Large intestine (tissue), 3 donors: ENCODE data around the gene KLHL26. TPM values are rescaled to one million over a fixed set of nuclear protein-coding genes. Genes with fewer than 3 reads are reported as not detected.

ENCODE experiments used
- DNase-seq, 2 donors: peaks; one replicate each; pipeline versions ENCODE4 v3.0.0 to v3.0.0-alpha.2; 2013
- H3K27ac ChIP-seq: one replicate; pipeline ENCODE4 v1.5.1; 2013; ENCODE audit warnings: low read length
- H3K27me3 ChIP-seq: 2 replicates; pipeline ENCODE4 v1.6.1; 2013; ENCODE audit warnings: low read length; ENCODE audit not compliant: control insufficient read depth, insufficient read depth
- H3K36me3 ChIP-seq: 2 replicates; pipeline ENCODE4 v1.6.1; 2013; ENCODE audit warnings: low read length; ENCODE audit not compliant: control insufficient read depth, insufficient read depth
- H3K4me1 ChIP-seq: one replicate; pipeline ENCODE4 v1.6.1; 2013; ENCODE audit warnings: low read length; ENCODE audit not compliant: control insufficient read depth, insufficient read depth
- H3K4me3 ChIP-seq: one replicate; pipeline ENCODE4 v1.5.1; 2013; ENCODE audit warnings: low read length
- H3K9me3 ChIP-seq: one replicate; pipeline ENCODE4 v1.6.1; 2013; ENCODE audit warnings: mild to moderate bottlenecking, low read depth, low read length, moderate library complexity; ENCODE audit not compliant: control insufficient read depth
- WGBS: methylation state at CpG from one replicate; pipeline ENCODE4 v1.1.5; 2013; ENCODE audit warnings: low lambda C conversion rate; ENCODE audit not compliant: insufficient coverage; 5-methylcytosine and 5-hydroxymethylcytosine counted together
- polyA plus RNA-seq: library from polyadenylated mRNA; unstranded; fragments of 120-200 nt; gene quantifications from one replicate; pipeline ENCODE4 v1.2.1, GENCODE V29; 2013

The KLHL26 gene
- polyA plus RNA-seq, 1 donor = 4.6 TPM

DNA sequence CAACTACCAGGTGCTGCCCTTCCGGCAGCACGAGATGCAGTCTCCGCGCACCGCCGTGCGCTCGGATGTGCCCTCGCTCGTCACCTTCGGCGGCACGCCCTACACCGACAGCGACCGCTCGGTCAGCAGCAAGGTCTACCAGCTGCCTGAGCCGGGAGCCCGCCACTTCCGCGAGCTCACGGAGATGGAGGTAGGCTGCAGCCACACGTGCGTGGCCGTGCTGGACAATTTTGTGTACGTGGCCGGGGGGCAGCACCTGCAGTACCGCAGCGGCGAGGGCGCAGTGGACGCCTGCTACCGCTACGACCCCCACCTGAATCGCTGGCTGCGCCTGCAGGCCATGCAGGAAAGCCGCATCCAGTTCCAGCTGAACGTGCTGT, 31.4 kb downstream of the KLHL26 start:
- peaks cover 22% of the 10 kb centered on the region for H3K36me3 ChIP-seq
- no peak overlapping the region for H3K27ac ChIP-seq

DNA sequence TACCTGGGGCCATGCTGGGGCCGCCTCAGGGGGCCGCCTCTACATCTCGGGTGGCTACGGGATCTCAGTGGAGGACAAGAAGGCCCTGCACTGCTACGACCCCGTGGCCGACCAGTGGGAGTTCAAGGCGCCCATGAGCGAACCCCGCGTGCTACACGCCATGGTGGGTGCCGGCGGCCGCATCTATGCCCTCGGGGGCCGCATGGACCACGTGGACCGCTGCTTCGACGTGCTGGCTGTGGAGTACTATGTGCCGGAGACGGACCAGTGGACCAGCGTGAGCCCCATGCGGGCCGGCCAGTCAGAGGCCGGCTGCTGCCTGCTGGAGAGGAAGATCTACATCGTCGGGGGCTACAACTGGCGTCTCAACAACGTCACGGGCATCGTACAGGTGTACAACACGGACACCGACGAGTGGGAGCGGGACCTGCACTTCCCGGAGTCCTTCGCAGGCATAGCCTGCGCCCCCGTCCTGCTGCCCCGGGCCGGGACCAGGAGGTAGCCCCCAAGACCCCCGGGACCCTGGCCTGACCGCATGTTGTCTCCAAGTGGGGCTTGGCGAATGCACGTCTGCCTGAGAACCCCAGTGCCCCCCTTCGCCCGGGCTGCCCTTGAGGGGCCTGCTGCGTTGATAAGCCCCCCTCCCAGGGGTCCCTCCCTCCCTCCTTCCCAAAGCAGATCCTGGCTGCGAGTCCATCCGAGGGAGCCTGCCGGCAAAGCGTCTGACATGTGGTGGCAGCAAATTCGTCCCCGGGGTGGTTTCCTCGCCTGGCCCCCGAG, 32.1 kb downstream of the KLHL26 start:
- no peaks in the 10 kb centered on the region for H3K27me3 ChIP-seq
- H3K4me1 ChIP-seq = no peaks in the 10 kb centered on the region
- peaks cover 16% of the 10 kb centered on the region for H3K9me3 ChIP-seq
- no peak overlapping the region for H3K27ac ChIP-seq
- WGBS = 100% methylated on average over 1 of the region's 58 CpGs
- H3K4me3 ChIP-seq = no peak overlapping the region
- no peak for DNase-seq
- H3K36me3 ChIP-seq = peaks cover 22% of the 10 kb centered on the region

More for the DNA sequence above, 31.4 kb downstream of the KLHL26 start:
- WGBS = no CpG with 5 or more reads among the region's 38 CpGs
- Histone ChIP-seq H3K4me3 (no peak overlapping the region), H3K27me3 (no peaks in the 10 kb centered on the region), H3K9me3 (peaks cover 16% of the 10 kb centered on the region), H3K4me1 (peaks cover 2% of the 10 kb centered on the region)
- no peak for DNase-seq

DNA sequence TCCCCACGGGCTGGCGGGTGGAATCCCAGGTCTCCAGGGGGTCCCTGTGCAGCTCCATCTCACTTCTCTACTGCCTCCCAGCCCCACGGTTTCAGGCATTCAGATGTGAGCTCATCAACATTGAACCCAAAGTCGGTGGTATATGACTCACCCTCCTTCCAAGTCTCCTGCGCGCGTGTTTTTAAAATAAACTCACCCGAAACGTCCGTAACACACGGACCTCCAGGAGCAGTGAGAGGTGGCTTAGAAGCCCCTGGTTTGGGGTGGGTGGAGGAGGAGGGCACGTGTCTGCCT, 32.6 kb downstream of the KLHL26 start:
- Histone ChIP-seq H3K4me3 (no peak overlapping the region), H3K9me3 (peaks cover 16% of the 10 kb centered on the region), H3K27me3 (no peaks in the 10 kb centered on the region), H3K27ac (no peak overlapping the region), H3K36me3 (peaks cover 22% of the 10 kb centered on the region), H3K4me1 (no peaks in the 10 kb centered on the region)
- DNase-seq = no peak
- 75% methylated on average over 2 of the region's 12 CpGs for WGBS

DNA sequence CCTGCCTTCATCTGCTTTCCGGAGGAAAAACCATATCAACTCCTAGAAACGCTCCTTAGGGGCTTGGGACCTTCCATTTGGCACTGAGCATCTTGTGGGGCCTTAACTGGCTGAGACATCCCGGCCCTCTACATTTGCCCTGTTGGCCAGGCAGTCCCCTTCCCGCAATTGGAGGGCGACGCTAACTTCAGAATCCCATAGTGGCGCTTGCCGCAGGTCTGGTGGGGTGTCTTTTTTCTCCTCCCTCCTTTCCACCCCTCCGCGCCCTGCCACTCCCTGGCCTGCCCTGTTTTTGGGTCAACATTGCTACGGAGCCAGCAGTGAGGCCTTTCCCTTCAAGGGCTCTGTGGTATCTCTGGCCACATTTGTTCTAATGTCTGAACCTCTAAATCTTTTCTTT, 33.1 kb downstream of the KLHL26 start:
- Histone ChIP-seq H3K4me1 (no peaks in the 10 kb centered on the region), H3K27me3 (no peaks in the 10 kb centered on the region), H3K9me3 (peaks cover 16% of the 10 kb centered on the region), H3K36me3 (peaks cover 22% of the 10 kb centered on the region), H3K27ac (no peak overlapping the region), H3K4me3 (no peak overlapping the region)
- DNase-seq = no peak
- WGBS = no CpG with 5 or more reads among the region's 11 CpGs

DNA sequence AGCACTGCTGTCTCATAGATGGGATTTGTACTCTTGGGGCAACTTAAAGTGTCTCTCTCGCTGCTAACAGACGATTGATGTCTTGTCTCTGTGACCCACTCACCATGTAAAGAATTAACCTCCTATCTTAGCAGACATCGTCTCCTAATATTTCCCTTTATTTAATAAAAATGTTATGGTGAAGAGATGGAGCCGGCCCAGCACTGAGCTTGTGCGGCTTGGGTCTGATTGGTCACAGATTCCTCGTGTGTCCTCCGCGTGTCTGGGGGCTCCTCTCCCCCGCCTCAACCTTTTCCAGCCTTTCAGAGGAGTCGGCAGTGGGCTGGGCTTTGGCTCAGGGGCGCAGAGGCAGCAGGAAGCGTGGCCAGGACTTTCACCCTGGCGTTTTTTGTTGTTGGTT, 33.5 kb downstream of the KLHL26 start:
- peaks cover 22% of the 10 kb centered on the region for H3K36me3 ChIP-seq
- no peaks in the 10 kb centered on the region for H3K4me1 ChIP-seq
- peaks cover 16% of the 10 kb centered on the region for H3K9me3 ChIP-seq
- no peak overlapping the region for H3K4me3 ChIP-seq
- DNase-seq = no peak
- no peak overlapping the region for H3K27ac ChIP-seq
- no peaks in the 10 kb centered on the region for H3K27me3 ChIP-seq
- WGBS = no CpG with 5 or more reads among the region's 13 CpGs

DNA sequence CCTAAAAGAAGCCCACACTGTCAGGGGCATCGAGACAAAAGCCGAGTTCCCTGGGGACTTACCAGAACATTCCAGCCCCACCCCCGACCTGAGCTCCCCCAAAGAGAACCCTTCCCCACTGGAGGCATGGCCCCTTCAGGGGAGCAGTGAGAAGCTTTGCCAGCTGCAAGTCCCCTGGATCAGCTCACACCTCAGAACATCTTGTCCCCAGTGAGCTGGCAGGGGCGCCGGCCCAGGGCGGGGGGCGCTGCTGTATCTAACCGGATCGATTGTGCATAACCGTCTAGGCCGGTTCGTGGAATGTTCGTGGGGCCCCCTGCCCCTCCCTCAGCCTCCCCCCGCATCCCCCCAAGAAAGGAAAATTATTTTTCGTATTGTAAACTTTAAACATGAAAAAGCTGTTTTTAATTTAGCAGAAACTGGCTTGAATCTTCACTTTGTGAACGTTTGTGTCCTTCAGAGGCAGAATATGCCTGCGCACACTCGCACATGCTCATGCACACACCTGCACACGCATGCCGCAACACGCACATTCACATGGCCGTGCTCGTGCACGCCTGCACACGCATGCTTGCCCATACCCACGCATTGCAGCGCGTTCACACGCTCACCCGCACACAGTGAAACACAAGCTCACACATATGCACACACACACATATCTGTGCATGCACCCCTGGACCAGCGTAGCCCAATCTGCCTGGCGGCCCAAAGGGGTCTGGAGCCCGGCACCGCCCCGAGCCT, 34.6 kb downstream of the KLHL26 start:
- Histone ChIP-seq H3K27me3 (no peaks in the 10 kb centered on the region), H3K27ac (no peak overlapping the region), H3K4me3 (no peak overlapping the region), H3K9me3 (peaks cover 16% of the 10 kb centered on the region), H3K4me1 (no peaks in the 10 kb centered on the region), H3K36me3 (peaks cover 22% of the 10 kb centered on the region)
- no peak for DNase-seq
- 94% methylated on average over 3 of the region's 35 CpGs for WGBS

DNA sequence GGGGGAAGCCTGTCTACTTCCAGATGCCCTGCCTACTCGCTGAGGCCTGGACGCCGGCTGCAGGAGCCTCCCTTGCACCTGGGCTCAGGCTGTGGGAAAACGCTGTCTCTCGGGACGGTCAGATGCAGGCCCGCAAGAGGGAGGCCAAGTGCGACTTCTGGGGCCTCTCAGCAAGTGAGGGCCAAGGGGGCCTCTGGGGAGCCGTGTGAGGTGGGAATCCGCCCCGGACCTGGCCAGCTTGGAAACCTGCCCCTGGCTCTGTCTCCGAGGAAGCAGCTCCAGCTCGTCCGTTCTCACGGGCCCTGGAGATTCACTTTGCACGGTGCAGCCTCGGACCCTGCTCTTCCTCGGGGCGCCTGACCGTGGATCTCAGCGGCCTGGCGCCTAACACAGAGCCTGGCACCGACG, 35.2 kb downstream of the KLHL26 start:
- no peak overlapping the region for H3K27ac ChIP-seq
- peaks cover under 1% of the 10 kb centered on the region for H3K27me3 ChIP-seq
- H3K4me1 ChIP-seq = no peaks in the 10 kb centered on the region
- peaks cover 16% of the 10 kb centered on the region for H3K9me3 ChIP-seq
- no peak for DNase-seq
- H3K4me3 ChIP-seq = no peak overlapping the region
- peaks cover 22% of the 10 kb centered on the region for H3K36me3 ChIP-seq
- no CpG with 5 or more reads among the region's 24 CpGs for WGBS

DNA sequence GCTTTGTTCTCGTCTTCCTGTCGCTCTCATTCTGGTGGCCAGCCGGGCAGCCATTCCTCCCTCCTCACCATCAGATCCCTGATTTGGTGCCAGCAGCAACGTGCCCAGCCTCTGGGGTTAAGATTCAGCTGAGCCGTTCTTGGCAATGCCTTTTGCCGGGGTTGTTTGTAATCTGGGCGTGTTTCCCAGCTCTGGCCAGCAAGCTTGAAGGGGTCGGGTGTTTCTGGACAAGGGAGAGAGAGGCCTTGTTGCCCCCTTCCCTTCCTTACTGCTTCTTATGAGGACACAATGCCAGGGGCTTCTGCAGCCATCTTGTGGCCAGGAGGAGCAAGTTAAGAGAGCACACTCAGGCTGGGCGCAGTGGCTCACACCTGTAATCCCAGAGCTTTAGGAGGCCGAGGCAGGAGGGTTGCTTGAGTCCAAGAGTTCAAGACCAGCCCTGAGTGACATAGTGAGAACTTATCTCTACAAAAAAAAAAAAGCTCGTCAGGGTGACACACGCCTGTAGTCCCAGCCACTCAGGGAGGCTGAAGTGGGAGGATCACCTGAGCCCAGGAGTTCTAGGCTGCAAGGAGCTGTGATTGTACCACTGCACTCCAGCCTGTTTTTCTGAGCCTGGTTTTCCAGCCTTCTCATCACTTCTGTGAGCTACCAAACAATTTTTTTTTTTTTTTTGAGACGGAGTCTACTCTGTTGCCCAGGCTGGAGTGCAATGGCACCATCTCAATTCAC, 35.9 kb downstream of the KLHL26 start:
- no peak for DNase-seq
- WGBS = no CpG with 5 or more reads among the region's 13 CpGs

DNA sequence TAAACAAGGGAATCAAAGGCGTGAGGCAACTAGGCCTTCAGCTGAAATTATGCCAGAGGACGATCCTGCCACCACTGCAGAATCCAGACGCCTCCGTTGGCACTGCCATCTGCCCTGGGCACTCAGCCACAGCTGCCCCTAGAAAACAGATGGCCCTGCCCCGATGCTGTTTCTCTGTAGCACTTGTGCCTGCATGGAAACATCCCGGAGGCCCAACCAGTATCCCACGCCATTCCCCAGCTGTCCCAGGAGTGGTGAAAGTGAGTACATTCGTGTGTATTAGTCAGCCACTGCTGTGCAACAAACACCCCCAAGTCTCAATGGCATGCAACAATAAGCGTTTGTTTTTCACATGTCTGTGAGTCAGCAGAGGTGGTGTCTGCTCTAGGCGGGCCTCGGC, 37.8 kb downstream of the KLHL26 start:
- Histone ChIP-seq H3K4me1 (no peaks in the 10 kb centered on the region), H3K4me3 (no peak overlapping the region), H3K36me3 (peaks cover under 1% of the 10 kb centered on the region), H3K27ac (no peak overlapping the region), H3K9me3 (no peaks in the 10 kb centered on the region), H3K27me3 (peaks cover 4% of the 10 kb centered on the region)
- no CpG with 5 or more reads among the region's 11 CpGs for WGBS
- DNase-seq = no peak

More for the DNA sequence above, 35.9 kb downstream of the KLHL26 start:
- H3K27ac ChIP-seq = no peak overlapping the region
- peaks cover 12% of the 10 kb centered on the region for H3K9me3 ChIP-seq
- peaks cover 4% of the 10 kb centered on the region for H3K27me3 ChIP-seq
- H3K4me1 ChIP-seq = no peaks in the 10 kb centered on the region
- H3K36me3 ChIP-seq = peaks cover 17% of the 10 kb centered on the region
- H3K4me3 ChIP-seq = no peak overlapping the region

DNA sequence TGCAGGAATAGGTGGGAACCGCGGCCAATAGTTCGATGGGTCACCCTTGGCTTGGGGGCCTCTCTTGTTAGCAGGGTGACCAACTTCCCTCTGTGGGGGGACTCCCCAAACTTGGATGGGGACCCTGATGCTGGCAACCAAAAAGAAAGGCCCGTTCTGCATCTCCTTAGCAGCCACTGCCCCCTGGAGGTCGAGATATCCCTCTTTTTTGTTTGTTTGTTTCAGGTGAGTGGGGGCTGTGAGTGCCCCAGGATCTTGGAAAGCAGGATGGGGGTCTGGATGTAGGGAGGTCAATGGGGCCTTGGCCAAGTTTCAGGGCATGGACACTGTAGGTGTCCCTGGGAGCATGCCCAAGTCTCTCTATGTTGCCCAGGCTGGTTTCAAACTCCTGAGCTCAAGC, 39.0 kb downstream of the KLHL26 start:
- no peak for DNase-seq
- no peak overlapping the region for H3K4me3 ChIP-seq
- H3K27me3 ChIP-seq = peaks cover 4% of the 10 kb centered on the region
- H3K36me3 ChIP-seq = no peaks in the 10 kb centered on the region
- no peak overlapping the region for H3K27ac ChIP-seq
- no CpG with 5 or more reads among the region's 5 CpGs for WGBS
- no peaks in the 10 kb centered on the region for H3K4me1 ChIP-seq
- H3K9me3 ChIP-seq = no peaks in the 10 kb centered on the region
